Prostate gland (tissue), 2 donors: ENCODE measurements around the gene DNM1L. TPM values are rescaled to one million over a fixed set of nuclear protein-coding genes. Genes with fewer than 3 reads are reported as not detected.

Source experiments
- DNase-seq: peaks from one replicate; pipeline ENCODE4 v3.0.0-alpha.2; 2019; ENCODE audit warnings: low spot score
- H3K27ac ChIP-seq, 2 donors: fragments of 200-600 bp; sonication (generic); 2 replicates each; pipeline ENCODE4 v1.5.1; 2017 to 2019
- H3K27me3 ChIP-seq: fragments of 200-600 bp; sonication (generic); replicated peaks from 2 replicates; pipeline ENCODE4 v1.5.1; 2019; ENCODE audit not compliant: insufficient read depth
- H3K36me3 ChIP-seq, 2 donors: fragments of 200-600 bp; sonication (generic); 1 replicate in 1 of 2; 2 replicates in 1 of 2; pipeline versions ENCODE4 v1.5.1 to v1.8.1; 2017 to 2019
- H3K4me1 ChIP-seq: fragments of 200-600 bp; sonication (generic); replicated peaks from 2 replicates; pipeline ENCODE4 v1.5.1; 2019
- H3K4me3 ChIP-seq, 2 donors: fragments of 200-600 bp; sonication (generic); 2 replicates each; pipeline ENCODE4 v1.5.1; 2017 to 2019
- H3K9me3 ChIP-seq: fragments of 200-600 bp; sonication (generic); 2 replicates; pipeline ENCODE4 v1.5.1; 2017
- POLR2A ChIP-seq: fragments of 450-650 bp; IDR thresholded peaks from one replicate; pipeline ENCODE4 v1.6.1; 2016; ENCODE audit warnings: antibody characterized with exemption, mild to moderate bottlenecking
- POLR2AphosphoS5 ChIP-seq: sonication (generic); formaldehyde crosslinking; IDR thresholded peaks from one replicate; pipeline ENCODE4 v1.6.1; 2017; ENCODE audit warnings: antibody characterized with exemption
- whole genome bisulfite sequencing: methylation state at CpG from one replicate; pipeline ENCODE4 v1.1.5; 2018; 5-methylcytosine and 5-hydroxymethylcytosine counted together
- intact Hi-C: fragments of 100-400 bp; cut with DNase I; formaldehyde crosslinking; loops from one replicate; pipeline ENCODE4 v1.14.2; 2022
- small RNA-seq, 2 donors: library from RNA; depleted of rRNA; stranded (forward); fragments of <200 nt; gene quantifications; one replicate each; pipeline ENCODE3, GENCODE V24; 2016
- total RNA-seq, 2 donors: library from RNA; depleted of rRNA; stranded (reverse); fragments of >200 nt; gene quantifications; one replicate each; pipeline ENCODE4 v1.1.0, GENCODE V29; 2016
- TF ChIP-seq, protein P1 (sequence below), 4 experiments: fragments of 200-600 bp in 2 of 4; fragments of 450-650 bp in 2 of 4; sonication (generic) in 2 of 4; IDR thresholded peaks; 1 replicate in 3 of 4; 2 replicates in 1 of 4; pipeline ENCODE4 v1.5.1; 2016 to 2019; ENCODE audit warnings: antibody characterized with exemption in 4 of 4, mild to moderate bottlenecking in 2 of 4, moderate library complexity in 2 of 4

The DNM1L gene
- total RNA-seq, 2 donors from 2014 or later, result 37.3 to 47.5 TPM

DNA sequence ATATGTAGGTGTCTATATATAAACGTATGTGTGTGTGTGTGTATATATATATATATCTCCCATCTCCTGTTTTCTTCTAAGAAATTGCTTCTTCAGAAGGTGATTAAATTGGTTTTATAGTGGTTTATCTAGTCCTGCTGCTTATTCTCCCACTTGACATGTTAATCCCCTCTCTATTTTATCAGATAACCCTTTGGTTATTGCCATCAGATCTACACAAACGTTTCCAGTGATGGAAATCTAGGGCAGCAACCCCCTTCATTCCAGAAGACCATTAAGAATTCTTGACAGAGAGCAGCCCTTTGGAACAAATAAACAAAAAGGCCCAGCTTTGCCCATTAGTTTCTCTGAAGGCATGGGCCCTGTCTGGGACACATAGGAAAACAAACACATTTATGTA lies 110.8 kb downstream of the DNM1L start:
- no peak overlapping the region for H3K27ac ChIP-seq
- 25% methylated on average over 2 of the region's 2 CpGs for WGBS
- no peaks in the 10 kb centered on the region for H3K4me1 ChIP-seq
- no peaks in the 10 kb centered on the region for H3K9me3 ChIP-seq
- no peaks in the 10 kb centered on the region for H3K27me3 ChIP-seq
- H3K4me3 ChIP-seq, result no peak overlapping the region
- intact Hi-C loops, result no loop called here
- TF ChIP-seq POLR2AphosphoS5, result no peak
- TF ChIP-seq, protein P1, sequence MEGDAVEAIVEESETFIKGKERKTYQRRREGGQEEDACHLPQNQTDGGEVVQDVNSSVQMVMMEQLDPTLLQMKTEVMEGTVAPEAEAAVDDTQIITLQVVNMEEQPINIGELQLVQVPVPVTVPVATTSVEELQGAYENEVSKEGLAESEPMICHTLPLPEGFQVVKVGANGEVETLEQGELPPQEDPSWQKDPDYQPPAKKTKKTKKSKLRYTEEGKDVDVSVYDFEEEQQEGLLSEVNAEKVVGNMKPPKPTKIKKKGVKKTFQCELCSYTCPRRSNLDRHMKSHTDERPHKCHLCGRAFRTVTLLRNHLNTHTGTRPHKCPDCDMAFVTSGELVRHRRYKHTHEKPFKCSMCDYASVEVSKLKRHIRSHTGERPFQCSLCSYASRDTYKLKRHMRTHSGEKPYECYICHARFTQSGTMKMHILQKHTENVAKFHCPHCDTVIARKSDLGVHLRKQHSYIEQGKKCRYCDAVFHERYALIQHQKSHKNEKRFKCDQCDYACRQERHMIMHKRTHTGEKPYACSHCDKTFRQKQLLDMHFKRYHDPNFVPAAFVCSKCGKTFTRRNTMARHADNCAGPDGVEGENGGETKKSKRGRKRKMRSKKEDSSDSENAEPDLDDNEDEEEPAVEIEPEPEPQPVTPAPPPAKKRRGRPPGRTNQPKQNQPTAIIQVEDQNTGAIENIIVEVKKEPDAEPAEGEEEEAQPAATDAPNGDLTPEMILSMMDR (IDR thresholded peaks at IDR 0.05), result no peak
- no peak for TF ChIP-seq POLR2A
- no peak for DNase-seq
- H3K36me3 ChIP-seq, result no peaks in the 10 kb centered on the region

DNA sequence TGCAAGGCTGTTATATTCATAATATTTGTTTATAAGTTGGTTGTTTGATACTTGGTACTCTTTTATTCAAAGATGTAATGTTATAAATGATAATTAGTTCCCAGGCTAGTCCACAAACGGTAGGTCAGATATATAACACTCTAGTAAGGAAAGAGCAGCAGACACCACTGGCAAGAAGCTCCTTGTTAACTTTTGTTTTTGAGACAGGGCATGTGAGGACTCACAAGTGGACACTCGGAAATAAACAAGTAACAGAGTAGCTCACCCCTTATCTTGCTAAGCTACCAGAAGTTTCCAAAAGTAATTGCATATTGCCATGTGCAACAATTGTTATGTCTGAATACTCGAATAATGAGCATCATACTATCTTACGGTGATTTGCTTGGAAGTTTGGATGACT lies 115.2 kb downstream of the DNM1L start:
- intact Hi-C loops, result no loop called here
- Histone ChIP-seq H3K36me3 (no peaks in the 10 kb centered on the region), H3K9me3 (no peaks in the 10 kb centered on the region), H3K4me1 (no peaks in the 10 kb centered on the region), H3K4me3 (no peak overlapping the region), H3K27ac (no peak overlapping the region), H3K27me3 (no peaks in the 10 kb centered on the region)
- TF ChIP-seq, protein P1 (IDR thresholded peaks at IDR 0.05), result no peak
- TF ChIP-seq POLR2A (no peak), POLR2AphosphoS5 (no peak)
- WGBS, result 61% methylated on average over 4 of the region's 4 CpGs
- no peak for DNase-seq

Small RNA genes within 50 kb of the gene (small RNA-seq; reads per million reads assigned to genes)
- 0 reads per million in 2 donors for gene RF00019

Other genes starting within 250 kb of the DNM1L start
- gene YARS2, start 76.6 kb downstream of the DNM1L start, total RNA-seq, result 10 to 100 TPM; 19.2 to 26.2 TPM
- 10 to 100 TPM; 28.0 to 35.2 TPM for gene PKP2, start 217.5 kb downstream of the DNM1L start, total RNA-seq